LNCAP (cell line): ENCODE data around the gene GNA12.

Source experiments
- TF ChIP-seq, protein P1 (sequence below): fragments of 450-650 bp; IDR thresholded peaks from 2 replicates; pipeline ENCODE4 v1.5.1; 2017; ENCODE audit warnings: mild to moderate bottlenecking

The GNA12 gene

DNA sequence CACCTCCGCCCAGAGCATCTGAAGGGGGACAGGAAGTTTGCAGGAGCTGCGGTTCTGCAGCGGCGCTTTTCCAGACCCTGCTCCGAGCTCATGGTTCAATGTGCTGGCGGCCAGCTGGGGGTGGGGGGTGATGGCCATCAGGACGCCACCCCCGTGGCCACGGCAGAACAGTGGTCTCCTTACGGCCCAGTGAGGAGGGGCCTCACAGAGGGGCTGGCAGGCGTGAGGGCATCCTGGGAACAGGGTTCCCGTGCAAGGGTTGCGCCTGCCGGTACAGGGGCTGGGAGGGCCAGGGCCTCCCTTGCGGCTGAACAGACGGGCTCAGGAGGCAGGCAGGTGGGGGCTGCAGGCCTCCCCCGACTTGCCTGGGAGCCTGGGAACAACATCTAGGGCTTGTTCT lies 39.0 kb upstream of the GNA12 start:
- TF ChIP-seq, protein P1, sequence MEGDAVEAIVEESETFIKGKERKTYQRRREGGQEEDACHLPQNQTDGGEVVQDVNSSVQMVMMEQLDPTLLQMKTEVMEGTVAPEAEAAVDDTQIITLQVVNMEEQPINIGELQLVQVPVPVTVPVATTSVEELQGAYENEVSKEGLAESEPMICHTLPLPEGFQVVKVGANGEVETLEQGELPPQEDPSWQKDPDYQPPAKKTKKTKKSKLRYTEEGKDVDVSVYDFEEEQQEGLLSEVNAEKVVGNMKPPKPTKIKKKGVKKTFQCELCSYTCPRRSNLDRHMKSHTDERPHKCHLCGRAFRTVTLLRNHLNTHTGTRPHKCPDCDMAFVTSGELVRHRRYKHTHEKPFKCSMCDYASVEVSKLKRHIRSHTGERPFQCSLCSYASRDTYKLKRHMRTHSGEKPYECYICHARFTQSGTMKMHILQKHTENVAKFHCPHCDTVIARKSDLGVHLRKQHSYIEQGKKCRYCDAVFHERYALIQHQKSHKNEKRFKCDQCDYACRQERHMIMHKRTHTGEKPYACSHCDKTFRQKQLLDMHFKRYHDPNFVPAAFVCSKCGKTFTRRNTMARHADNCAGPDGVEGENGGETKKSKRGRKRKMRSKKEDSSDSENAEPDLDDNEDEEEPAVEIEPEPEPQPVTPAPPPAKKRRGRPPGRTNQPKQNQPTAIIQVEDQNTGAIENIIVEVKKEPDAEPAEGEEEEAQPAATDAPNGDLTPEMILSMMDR, result no peak

DNA sequence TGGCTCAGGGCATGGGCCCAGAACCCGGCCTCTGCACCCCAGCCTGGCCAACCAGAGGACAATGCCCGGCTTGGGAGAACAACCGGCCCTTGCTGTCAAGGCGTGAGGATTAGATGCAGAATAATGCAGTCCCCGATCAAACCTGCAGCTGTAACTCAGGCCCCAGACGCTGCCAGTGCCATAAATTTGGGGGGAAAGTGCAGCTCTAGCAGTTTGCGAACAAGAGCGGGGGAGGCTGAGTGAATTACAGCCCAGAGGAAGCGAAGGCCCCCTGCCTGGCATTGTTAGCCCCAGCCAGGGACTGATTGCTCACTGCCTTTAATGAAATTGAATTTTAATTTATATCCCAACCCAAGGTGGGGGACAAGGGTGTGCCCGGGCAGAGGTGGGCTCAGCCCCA lies 38.0 kb upstream of the GNA12 start:
- TF ChIP-seq, protein P1, result no peak

DNA sequence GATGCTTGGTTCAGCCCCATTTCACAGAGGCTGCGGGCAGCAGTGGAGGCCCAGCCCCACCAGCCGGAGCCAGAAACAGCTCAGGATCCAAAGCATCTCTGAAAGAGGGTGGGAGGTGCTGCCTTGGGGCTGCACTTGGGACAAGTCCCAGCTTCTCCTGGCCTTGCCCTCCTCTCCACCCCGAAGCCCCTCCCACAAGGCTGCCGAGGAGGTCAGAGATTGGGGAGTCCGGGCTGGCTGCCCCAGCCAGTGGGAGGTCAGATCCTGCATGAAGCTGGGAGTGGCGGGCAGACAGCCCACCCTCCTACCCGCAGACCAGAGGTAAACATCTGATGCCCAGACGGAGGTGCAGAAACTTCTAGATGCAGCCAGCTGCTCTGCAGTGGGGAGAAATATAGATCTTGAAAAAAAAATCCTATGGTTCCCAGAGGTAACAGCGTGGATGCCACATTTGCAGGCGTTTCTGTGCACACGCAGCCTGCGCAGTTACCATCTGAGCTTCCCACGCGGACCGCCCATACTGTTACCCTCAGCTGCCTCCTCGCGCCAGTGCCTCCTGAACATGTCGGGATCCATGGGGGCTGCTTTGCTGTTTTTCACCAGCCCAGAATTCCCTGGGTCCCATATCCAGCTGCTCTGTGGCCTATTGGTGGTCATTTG lies 36.9 kb upstream of the GNA12 start:
- TF ChIP-seq, protein P1, result no peak

DNA sequence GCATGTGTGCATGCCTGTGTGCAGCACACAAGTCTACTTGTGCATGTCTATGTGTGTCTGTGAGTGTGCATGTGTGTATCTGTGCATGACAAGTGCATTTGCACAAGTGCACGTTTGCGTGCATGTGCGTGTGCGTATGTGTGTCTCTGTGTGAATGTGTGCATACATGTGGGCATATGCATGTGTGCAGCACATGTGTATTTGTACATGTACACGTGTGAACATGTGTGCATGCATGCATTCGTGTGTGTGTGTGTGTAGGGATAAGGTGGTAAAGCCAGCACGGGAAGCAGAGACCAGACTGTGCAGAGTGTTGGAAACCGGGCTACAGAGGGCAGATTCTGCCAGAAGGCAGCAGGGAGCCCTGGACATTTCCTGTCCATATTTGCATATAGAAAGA lies 35.9 kb upstream of the GNA12 start:
- TF ChIP-seq, protein P1, result no peak

DNA sequence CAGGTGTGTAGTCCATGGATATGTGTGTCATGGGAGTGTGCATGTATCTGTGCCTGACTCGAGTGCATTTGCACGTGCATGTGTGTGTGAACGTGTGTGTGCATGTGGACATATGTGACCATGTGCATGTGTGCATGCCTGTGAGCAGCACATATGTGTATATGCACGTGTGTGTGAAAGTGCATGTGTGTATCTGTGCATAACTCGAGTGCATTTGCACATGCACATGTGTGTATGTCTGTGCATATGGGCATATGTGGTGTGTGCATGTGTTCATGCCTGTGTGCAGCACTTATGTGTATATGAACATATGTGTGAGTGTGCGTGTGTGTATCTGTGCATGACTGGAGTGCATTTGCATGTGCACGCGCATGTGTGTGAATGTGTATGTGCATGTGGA lies 35.2 kb upstream of the GNA12 start:
- TF ChIP-seq, protein P1, result no peak

DNA sequence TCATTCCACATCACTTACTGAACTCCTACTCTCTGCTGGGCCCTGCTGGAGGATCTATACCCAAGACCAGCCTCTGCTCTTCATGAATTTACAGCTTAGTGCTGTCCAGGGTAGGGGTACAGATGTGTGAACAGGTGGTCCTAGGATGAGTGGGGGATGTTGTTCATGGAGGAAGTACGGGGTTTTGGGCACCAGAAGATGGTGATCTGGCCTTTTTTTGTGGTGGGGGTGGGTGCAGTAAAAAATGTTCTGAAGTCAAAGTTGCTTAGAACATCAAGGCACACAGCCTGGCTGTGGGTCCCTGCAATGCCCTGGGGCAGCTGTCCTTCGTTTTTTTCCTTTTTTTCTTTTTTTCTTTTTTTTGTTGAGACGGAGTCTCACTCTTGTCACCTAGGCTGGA lies 34.2 kb upstream of the GNA12 start:
- TF ChIP-seq, protein P1, result no peak

DNA sequence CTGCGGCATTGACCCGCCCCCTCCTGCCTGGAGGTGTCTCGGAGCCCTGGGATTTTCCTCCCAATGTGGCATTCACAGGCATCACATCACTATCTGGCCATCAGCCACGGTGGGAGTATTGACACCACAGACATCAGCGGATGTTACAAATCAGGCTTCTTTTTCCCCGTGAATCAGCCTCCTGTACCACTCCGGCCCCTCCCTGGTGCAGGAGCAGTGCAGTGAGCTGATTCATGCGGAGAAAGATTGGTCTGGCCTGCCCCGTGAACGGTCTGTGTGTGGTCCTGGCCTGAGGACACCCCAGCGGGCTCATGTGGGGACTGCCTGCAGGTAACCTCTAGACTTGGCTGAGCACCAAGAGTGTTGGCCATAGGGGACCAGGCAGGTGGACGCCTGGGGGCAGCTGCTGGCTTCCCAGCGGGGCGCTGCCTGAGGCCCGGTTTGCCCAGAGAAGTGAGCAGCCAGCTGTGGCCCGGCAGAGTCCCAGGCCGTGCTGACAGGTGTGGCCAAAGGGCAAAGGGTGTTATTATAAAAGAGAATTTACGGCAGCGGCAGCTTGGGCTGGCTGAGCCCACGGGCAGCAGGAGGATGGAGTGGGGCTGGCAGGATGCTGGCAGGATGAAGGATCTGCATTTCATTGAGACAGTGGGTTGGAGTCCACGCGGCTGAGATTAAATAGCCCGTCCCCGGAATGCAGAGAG lies 32.1 kb upstream of the GNA12 start:
- TF ChIP-seq, protein P1, result no peak
